Measurements from ENCODE around the gene RPL28. TPM values are rescaled to one million over a fixed set of nuclear protein-coding genes. Genes with fewer than 3 reads are reported as not detected.

The RPL28 gene
- total RNA-seq, 2 donors from 2014 or later, result 3,164 to 3,616 TPM

GRCh38 chr19:55372316-55373081 lies 13.2 kb upstream of the RPL28 start:
- Mint-ChIP-seq H3K27ac (no peak overlapping the region), H3K27me3 (peaks cover 45% of the 10 kb centered on the region), H3K4me1 (peaks cover 15% of the 10 kb centered on the region), H3K4me3 (no peak overlapping the region), H3K36me3 (ENCODE audit: low read depth) (peaks cover 15% of the 10 kb centered on the region)
- H3K9me3 ChIP-seq (ENCODE audit: control insufficient read depth, low read length, poor library complexity, severe bottlenecking), result no peaks in the 10 kb centered on the region
- ATAC-seq (no peak), DNase-seq (no peak)

GRCh38 chr19:55373306-55373992 lies 12.3 kb upstream of the RPL28 start:
- Mint-ChIP-seq H3K4me1 (peaks cover 15% of the 10 kb centered on the region), H3K4me3 (peak overlapping the region; percentile 57)
- ATAC-seq, result no peak

GRCh38 chr19:55373993-55374757 lies 11.6 kb upstream of the RPL28 start:
- no peak for ATAC-seq
- Mint-ChIP-seq H3K4me1 (peaks cover 15% of the 10 kb centered on the region), H3K27ac (no peak overlapping the region), H3K4me3 (peak overlapping the region; percentile 57), H3K27me3 (peaks cover 40% of the 10 kb centered on the region), H3K36me3 (ENCODE audit: low read depth) (peaks cover 15% of the 10 kb centered on the region)
- H3K9me3 ChIP-seq (ENCODE audit: control insufficient read depth, low read length, poor library complexity, severe bottlenecking), result no peaks in the 10 kb centered on the region
- DNase-seq, result no peak

More at GRCh38 chr19:55373306-55373992, 12.3 kb upstream of the RPL28 start:
- Mint-ChIP-seq H3K27me3 (peaks cover 40% of the 10 kb centered on the region), H3K27ac (no peak overlapping the region), H3K36me3 (ENCODE audit: low read depth) (peaks cover 15% of the 10 kb centered on the region)
- DNase-seq, result no peak
- no peaks in the 10 kb centered on the region for H3K9me3 ChIP-seq (ENCODE audit: control insufficient read depth, low read length, poor library complexity, severe bottlenecking)

GRCh38 chr19:55376241-55376933 lies 9.3 kb upstream of the RPL28 start, which contains the start of gene TMEM190:
Gene TMEM190 (plus strand): TSS chr19:55376826. CDS start chr19:55376854, 28 bp downstream.
- Mint-ChIP-seq H3K4me3 (no peak within 1 kb of the TSS), H3K27me3 (peaks cover 24% of the 10 kb centered on the region), H3K27ac (peak within 1 kb of the TSS; percentile 41), H3K36me3 (ENCODE audit: low read depth) (peaks cover 8% of the 10 kb centered on the region), H3K4me1 (peaks cover 10% of the 10 kb centered on the region)
- ATAC-seq (no peak), DNase-seq (no peak)
- no peaks in the 10 kb centered on the region for H3K9me3 ChIP-seq (ENCODE audit: control insufficient read depth, low read length, poor library complexity, severe bottlenecking)

- peaks cover 6% of the 10 kb centered on the region for H3K36me3 Mint-ChIP-seq (ENCODE audit: low read depth)
- no peak for DNase-seq
- H3K9me3 ChIP-seq (ENCODE audit: control insufficient read depth, low read length, poor library complexity, severe bottlenecking), result no peaks in the 10 kb centered on the region
These were observed 8.2 kb upstream of the RPL28 start for GRCh38 chr19:55377356-55378131.

GRCh38 chr19:55379174-55379573 lies 6.6 kb upstream of the RPL28 start:
- Mint-ChIP-seq H3K27ac (no peak overlapping the region), H3K27me3 (peaks cover 5% of the 10 kb centered on the region), H3K4me1 (peaks cover 24% of the 10 kb centered on the region), H3K36me3 (ENCODE audit: low read depth) (peaks cover 2% of the 10 kb centered on the region), H3K4me3 (no peak overlapping the region)
- no peak for DNase-seq
- ATAC-seq, result no peak
- H3K9me3 ChIP-seq (ENCODE audit: control insufficient read depth, low read length, poor library complexity, severe bottlenecking), result no peaks in the 10 kb centered on the region

More at GRCh38 chr19:55377356-55378131, 8.2 kb upstream of the RPL28 start:
- Mint-ChIP-seq H3K4me1 (peaks cover 21% of the 10 kb centered on the region), H3K4me3 (no peak overlapping the region), H3K27me3 (peaks cover 13% of the 10 kb centered on the region), H3K27ac (no peak overlapping the region)
- no peak for ATAC-seq

GRCh38 chr19:55382013-55382412 lies 3.7 kb upstream of the RPL28 start:
- no peak for DNase-seq
- Mint-ChIP-seq H3K27ac (peak overlapping the region; percentile 65), H3K4me1 (peaks cover 38% of the 10 kb centered on the region), H3K27me3 (peaks cover 5% of the 10 kb centered on the region), H3K4me3 (peak overlapping the region; percentile 100), H3K36me3 (ENCODE audit: low read depth) (peaks cover 8% of the 10 kb centered on the region)
- no peak for ATAC-seq
- H3K9me3 ChIP-seq (ENCODE audit: control insufficient read depth, low read length, poor library complexity, severe bottlenecking), result no peaks in the 10 kb centered on the region

GRCh38 chr19:55382522-55383054 lies 3.1 kb upstream of the RPL28 start:
- H3K4me3 Mint-ChIP-seq, result peak overlapping the region; percentile 100
- H3K27me3 Mint-ChIP-seq, result peaks cover 5% of the 10 kb centered on the region
- no peak for ATAC-seq
- peaks cover 8% of the 10 kb centered on the region for H3K36me3 Mint-ChIP-seq (ENCODE audit: low read depth)
- no peaks in the 10 kb centered on the region for H3K9me3 ChIP-seq (ENCODE audit: control insufficient read depth, low read length, poor library complexity, severe bottlenecking)
- no peak for DNase-seq
- H3K4me1 Mint-ChIP-seq, result peaks cover 41% of the 10 kb centered on the region
- peak overlapping the region; percentile 65 for H3K27ac Mint-ChIP-seq

GRCh38 chr19:55383279-55384130 lies 2.2 kb upstream of the RPL28 start:
- peaks cover 5% of the 10 kb centered on the region for H3K27me3 Mint-ChIP-seq
- H3K36me3 Mint-ChIP-seq (ENCODE audit: low read depth), result peaks cover 8% of the 10 kb centered on the region
- peaks cover 44% of the 10 kb centered on the region for H3K4me1 Mint-ChIP-seq

GRCh38 chr19:55384131-55384919 lies 1.4 kb upstream of the RPL28 start, which contains the start of gene TMEM238:
Gene TMEM238 (minus strand): TSS chr19:55384292. CDS start chr19:55384259, 33 bp downstream.
- H3K9me3 ChIP-seq (ENCODE audit: control insufficient read depth, low read length, poor library complexity, severe bottlenecking), result no peaks in the 10 kb centered on the region
- Mint-ChIP-seq H3K27me3 (peaks cover 5% of the 10 kb centered on the region), H3K27ac (peak within 1 kb of the TSS; percentile 100), H3K4me3 (peak within 1 kb of the TSS; percentile 100), H3K4me1 (peaks cover 48% of the 10 kb centered on the region), H3K36me3 (ENCODE audit: low read depth) (peaks cover 7% of the 10 kb centered on the region)
- ATAC-seq (no peak), DNase-seq (peak in 2 of 3 donors; percentile 27 to 35)

More at GRCh38 chr19:55383279-55384130, 2.2 kb upstream of the RPL28 start:
- H3K9me3 ChIP-seq (ENCODE audit: control insufficient read depth, low read length, poor library complexity, severe bottlenecking), result no peaks in the 10 kb centered on the region
- H3K4me3 Mint-ChIP-seq, result peak overlapping the region; percentile 100
- DNase-seq (peak; percentile 25 to 28 (median 25)), ATAC-seq (peak; percentile 1)
- H3K27ac Mint-ChIP-seq, result peak overlapping the region; percentile 65

All from T-helper 17 cell (primary cell).